Measurements from ENCODE around the gene TEX26.
A peak's percentile ranks its signal among the peaks of the same experiment; 100 is the strongest.
"Not testable (repeated sequence)": the region's sequence is repeated elsewhere in the genome, so short reads cannot be mapped to it uniquely, and the experiment has no call there.

The TEX26 gene

DNA sequence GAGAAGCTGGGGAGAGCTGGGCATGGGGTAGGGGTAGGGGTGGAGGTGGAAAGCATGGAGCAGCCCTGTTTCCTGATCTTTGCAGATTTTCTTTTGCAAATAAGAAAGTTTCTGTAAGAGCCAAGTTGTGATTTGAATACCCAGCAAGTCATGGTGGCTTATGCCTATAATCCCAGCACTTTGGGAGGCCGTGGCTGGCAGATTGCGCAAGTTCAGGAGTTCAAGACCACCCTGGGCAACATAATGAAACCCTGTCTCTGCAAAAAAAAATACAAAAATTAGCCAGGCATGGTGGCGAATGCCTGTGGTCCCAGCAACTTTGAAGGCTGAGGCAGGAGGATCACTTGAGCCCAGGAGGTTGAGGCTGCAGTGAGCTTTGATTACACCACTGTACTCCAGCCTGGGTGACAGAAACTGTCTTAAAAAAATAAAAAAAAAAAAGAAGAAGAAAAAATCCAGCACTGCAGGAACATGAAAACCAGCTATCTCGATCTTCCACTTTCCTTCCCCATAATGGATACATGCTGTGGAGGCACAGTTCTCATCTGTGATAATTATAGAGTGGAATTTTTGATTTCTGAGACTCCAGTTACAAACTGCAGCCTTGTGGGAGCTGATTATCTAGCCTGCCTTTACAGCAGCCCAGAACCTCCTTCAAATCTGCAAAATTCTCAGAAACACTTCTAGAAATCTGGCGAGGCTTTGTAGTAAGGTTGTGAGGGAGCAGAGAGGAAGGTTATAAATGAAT lies 12.1 kb upstream of the TEX26 start:
- DNase-seq, result no peak

- DNase-seq, result no peak
Measured at GRCh38 chr13:30923418-30923817, 9.0 kb upstream of the TEX26 start.

DNA sequence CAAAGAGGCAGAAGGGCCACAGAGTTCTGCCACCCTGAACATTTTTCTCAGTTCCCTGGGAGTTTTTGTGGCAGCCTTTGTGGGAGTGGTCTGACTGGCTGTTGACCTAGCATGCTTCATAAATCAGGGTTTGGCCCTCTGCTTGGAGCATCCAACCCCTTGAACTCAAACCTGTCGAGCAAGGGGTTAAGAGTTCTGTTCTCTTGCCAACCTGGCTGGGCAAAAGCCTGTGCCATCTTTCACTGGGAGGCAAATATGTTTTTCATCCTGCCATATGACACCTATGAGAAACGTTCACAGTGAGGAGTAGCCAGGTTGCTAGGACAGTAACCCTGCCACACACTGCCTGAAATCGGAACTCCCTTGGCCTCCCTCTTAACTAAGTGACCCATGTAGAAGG lies 7.7 kb upstream of the TEX26 start:
- DNase-seq, result no peak

DNA sequence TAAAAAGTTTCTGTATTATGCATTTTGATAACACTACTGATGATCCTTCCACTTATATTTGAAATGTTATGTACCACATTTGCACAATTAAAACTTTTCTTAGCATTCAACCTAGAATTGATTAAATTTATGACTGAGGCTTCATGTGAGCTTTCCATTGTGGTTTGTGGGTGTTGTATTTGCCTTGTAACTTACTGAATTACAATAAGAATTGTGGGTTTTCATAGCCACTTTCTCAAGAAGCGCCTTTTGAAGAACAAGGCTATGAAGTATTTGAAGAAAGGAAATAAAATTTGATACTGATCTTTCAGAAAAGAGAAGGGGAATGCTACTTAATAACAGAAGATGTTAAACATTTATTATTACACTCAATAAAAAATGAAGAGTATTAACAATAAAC lies 7.0 kb upstream of the TEX26 start:
- DNase-seq, result no peak

GRCh38 chr13:30926781-30927180 lies 5.7 kb upstream of the TEX26 start:
- no peak for DNase-seq

DNA sequence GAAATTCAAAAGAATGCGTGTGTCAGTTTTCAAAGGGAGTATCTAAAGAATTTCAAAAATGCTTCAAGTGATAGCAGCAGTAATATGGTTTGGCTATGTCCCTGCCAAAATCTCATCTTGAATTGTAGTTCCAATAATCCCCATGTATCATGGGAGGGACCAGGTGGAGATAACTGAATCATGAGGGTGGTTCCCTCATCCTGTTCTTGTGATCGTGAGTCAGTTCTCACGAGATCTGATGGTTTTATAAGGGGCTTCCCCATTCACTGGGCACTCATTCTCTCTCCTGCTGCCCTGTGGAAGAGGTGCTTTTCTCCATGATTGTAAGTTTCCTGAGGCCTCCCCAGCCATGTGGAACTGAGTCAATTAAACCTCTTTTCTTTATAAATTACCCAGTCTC lies 5.3 kb upstream of the TEX26 start:
- DNase-seq, result not testable (repeated sequence)

DNA sequence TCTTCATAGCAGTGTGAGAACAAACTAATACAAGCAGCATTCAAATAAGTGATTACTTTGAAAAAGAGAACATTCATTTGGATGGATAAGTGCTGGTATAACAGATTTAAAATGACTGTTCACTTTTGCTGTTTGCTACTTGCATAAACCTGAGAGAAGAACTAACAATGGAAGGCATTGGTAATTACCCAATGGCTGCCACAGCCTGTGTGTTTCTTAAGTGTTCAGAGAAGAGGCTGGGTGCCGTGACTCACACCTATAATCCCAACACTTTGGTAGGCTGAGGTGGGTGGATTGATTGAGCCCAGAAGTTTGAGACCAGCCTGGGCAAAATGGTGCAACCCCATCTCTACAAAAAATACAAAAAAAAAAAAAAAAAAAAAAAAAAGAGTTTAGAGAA lies 4.9 kb upstream of the TEX26 start:
- no peak for DNase-seq

DNA sequence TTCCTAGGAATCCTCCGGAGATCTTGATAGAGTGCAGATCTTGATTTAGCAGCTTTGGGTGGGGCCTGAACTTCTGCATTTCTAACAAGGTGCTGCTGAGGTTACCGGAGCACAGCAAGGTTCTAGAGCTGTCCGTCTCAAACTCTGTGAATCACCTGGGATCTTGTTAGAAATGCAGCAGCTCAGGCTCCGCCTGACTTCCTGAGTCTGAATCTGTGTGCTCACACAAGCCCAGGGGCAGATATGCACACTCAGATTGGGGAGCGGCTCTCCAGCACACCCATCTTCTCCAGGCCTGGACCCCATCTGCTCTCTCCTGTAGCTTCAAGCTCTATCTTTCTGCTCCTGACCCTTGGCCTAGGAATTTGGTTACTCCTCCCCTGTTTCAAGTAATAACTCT lies 3.5 kb upstream of the TEX26 start:
- DNase-seq, result no peak

GRCh38 chr13:30933354-30933670 lies 856 bp downstream of the TEX26 start:
- no peak for DNase-seq

- no peak for DNase-seq
Measured at GRCh38 chr13:30934381-30934780, 1.9 kb downstream of the TEX26 start.

GRCh38 chr13:30934803-30935202 lies 2.3 kb downstream of the TEX26 start:
- no peak for DNase-seq

- no peak for DNase-seq
Measured at GRCh38 chr13:30936971-30937370, 4.5 kb downstream of the TEX26 start.

- DNase-seq, result no peak
Measured at GRCh38 chr13:30943881-30944280, 11.4 kb downstream of the TEX26 start.

DNA sequence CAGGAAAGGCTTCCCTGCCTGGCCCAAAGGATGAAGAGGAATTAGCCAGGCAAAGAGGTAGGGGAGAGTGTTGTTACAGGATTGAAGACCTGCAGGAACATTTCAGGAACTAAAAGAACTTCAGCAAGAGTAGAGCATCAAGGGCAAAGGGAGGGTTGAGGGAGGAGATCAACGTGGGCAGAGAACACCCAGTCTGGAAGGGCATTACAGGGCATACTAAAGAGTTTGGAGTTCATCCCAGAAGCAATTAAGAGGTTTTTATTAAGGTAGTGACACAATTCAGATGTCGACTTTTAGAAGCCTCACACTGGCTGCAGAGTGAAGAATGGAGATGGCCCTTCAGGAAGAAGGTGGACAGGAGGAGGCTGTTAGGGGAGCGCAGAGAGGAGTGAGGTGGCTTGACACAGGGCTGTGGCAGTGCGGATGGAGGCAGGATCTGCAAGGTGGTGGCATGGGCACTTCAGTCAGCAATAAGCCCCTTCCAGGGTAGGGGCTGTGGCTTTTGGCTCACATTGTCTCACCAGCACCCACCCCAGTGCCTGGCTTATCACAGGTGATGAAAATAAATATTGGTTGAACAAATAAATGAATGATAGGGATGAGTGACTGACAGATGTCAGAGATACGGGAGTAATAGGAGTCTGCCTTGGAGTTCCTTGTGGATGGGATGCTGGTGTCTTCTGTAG lies 24.9 kb downstream of the TEX26 start:
- no peak for DNase-seq

GRCh38 chr13:30959678-30960077 lies 27.2 kb downstream of the TEX26 start:
- DNase-seq, result no peak

DNA sequence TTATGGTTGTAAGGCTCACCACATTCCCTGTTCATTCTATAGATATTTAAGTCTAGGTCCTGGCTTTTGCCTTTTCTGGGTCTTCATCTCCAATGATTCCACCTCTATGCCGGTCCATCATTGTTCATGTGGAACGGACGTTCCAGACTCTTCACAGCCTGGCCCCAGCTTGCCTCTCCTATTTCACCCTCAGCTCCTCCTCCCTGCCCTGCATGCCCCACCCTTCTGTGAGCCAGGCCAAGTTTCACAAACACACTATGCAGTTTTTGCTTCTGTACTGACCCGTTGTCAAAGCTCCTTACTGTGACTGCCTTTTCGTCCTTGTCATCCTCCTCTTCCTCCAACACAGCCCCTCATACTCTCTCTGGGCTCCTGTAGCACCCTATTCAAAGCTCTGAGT lies 31.3 kb downstream of the TEX26 start:
- no peak for DNase-seq

DNA sequence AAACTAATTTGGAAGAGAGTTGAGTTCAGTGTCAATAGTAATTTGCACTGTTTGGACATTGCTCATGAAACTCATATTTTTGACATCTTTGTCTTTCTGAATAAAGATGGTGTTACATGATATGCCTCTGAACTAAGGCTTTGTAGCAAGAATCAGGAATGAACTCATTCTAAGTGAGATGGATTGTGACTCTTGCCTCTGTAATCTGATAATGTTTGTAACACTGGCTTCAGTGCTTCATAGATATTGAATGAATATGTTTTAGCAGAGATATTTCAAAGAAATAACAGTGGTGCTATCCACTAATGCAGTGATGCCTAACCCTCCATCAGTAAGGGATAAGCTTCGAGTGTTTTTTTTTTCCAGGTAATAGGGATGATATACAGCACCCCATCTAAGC lies 32.9 kb downstream of the TEX26 start:
- DNase-seq, result no peak

GRCh38 chr13:30966101-30966500 lies 33.6 kb downstream of the TEX26 start:
- DNase-seq, result no peak

DNA sequence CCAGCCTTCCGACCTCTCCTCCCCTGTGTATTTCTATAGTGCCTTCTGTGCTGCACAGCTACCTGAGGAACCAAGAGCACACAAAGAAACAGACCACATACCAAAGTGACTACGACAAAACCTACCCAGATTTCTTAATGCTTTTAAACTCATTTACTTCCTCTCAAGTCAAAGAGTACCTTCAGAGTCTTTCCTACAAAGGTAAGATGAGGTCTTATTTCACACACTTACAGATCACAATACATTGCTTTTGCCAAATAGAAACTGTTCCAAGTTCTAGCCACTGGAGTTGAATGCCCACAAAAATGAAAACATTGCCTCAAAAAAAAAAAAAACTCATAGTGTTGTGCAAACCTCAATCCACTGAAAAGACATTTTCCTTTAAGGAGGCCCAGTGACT lies 36.4 kb downstream of the TEX26 start:
- DNase-seq, result no peak

- DNase-seq, result no peak
Measured at GRCh38 chr13:30971575-30971974, 39.1 kb downstream of the TEX26 start.

GRCh38 chr13:30972888-30973377 lies 40.5 kb downstream of the TEX26 start:
- no peak for DNase-seq

GRCh38 chr13:30974350-30974749 lies 41.9 kb downstream of the TEX26 start:
- no peak for DNase-seq

DNA sequence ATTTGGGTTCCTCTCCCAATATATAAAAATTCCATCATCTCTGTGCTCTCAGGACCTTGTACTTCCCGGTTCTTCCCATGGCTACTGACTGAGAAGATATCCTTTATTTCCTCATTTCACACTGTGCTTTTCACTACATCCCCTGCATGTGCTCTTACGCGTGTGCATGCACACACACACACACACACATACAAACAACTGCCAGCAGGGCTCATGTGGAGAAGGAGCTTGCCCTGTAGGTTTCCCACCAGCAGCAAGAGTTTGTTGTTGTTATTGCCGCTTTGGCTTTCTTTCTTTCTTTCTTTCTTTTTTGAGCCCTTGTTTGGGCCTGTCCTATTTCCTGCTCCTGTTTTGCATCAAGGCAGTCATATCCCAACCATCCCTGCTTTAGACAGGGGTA lies 43.6 kb downstream of the TEX26 start:
- DNase-seq, result no peak

DNA sequence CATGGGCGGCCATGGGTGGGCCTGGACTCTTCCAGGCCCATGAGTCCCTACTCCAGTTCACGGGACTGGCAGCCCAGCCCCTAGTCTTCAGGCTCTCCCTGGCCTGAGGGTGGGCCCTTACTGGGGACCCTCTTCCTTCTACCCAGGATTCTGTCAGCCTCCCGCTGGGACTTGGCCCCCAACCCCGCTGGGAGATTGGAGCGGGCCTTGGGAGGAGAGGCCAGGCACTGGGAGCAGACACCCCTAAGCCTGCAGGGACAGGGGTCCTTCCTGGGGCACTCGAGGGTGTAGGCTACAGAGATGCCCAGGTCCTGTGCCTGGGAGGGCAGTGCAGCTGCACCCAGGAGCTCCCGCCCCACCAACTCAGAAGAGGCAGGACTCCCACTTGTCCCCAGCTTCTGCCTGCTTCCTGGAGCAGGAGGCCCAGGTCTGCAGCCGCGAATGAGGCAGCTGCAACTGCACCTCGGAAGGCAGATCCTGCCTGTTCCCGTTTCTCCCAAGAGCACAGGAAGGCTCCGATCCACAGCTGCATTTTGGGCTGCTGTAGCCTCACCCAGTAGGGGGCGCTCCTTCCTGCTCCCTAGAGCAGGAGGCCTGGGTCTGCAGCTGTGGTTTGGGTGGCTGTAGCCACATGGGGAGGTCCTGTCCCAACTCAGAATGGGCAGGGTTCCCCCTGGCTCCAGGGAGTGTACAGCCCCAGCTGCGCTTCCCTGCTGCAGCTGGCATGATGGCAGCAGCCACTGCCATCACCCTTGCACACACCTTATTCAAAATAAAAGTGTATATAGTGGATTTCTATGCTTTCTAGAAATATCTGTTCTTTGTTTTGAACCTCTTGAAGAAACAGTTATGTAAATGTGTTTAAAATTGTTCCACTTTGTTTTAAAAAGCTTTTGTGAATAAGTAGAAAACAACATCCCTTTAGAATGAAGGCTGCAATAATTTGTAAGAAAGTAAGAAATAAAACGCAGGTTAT lies 46.8 kb downstream of the TEX26 start:
- peak; percentile 28 for DNase-seq

All from CD4-positive, alpha-beta T cell treated with Interleukin-10 for 1 hour (primary cell).